ENCODE results near the gene SERPINA9.
"Not testable (repeated sequence)": the region's sequence is repeated elsewhere in the genome, so short reads cannot be mapped to it uniquely, and the experiment has no call there.

SERPINA9 gene

GRCh38 chr14:94476023-94476422 lies at the start of gene SERPINA9:
TSS of gene SERPINA9 (minus strand) at chr14:94476197. CDS start at chr14:94469840, 6,357 bp downstream.
- DNase-seq: no peak

GRCh38 chr14:94524093-94524492 lies 48.1 kb upstream of the SERPINA9 start:
- DNase-seq: no peak

- no peak for DNase-seq
Measured at GRCh38 chr14:94523265-94523664, 47.3 kb upstream of the SERPINA9 start.

- no peak for DNase-seq
Measured at GRCh38 chr14:94522115-94522724, 46.2 kb upstream of the SERPINA9 start.

GRCh38 chr14:94521375-94522114 lies 45.5 kb upstream of the SERPINA9 start:
- DNase-seq: no peak

- no peak for DNase-seq
Measured at GRCh38 chr14:94517641-94518257, 41.8 kb upstream of the SERPINA9 start.

- no peak for DNase-seq
Measured at GRCh38 chr14:94517248-94517640, 41.2 kb upstream of the SERPINA9 start.

GRCh38 chr14:94515856-94516255 lies 39.9 kb upstream of the SERPINA9 start:
- no peak for DNase-seq

GRCh38 chr14:94515426-94515825 lies 39.4 kb upstream of the SERPINA9 start:
- no peak for DNase-seq

- no peak for DNase-seq
Measured at GRCh38 chr14:94514351-94514750, 38.4 kb upstream of the SERPINA9 start.

- not testable (repeated sequence) for DNase-seq
Measured at GRCh38 chr14:94510481-94510880, 34.5 kb upstream of the SERPINA9 start.

- DNase-seq: no peak
Measured at GRCh38 chr14:94509356-94509755, 33.4 kb upstream of the SERPINA9 start, which contains the start of gene SERPINA12. TSS of gene SERPINA12 (minus strand) at chr14:94509469. CDS start at chr14:94498397, 11,072 bp downstream.

GRCh38 chr14:94505641-94506040 lies 29.6 kb upstream of the SERPINA9 start:
- no peak for DNase-seq

- DNase-seq: no peak
Measured at GRCh38 chr14:94505206-94505605, 29.2 kb upstream of the SERPINA9 start.

GRCh38 chr14:94501588-94502516 lies 25.9 kb upstream of the SERPINA9 start:
- DNase-seq: no peak

GRCh38 chr14:94500264-94500663 lies 24.3 kb upstream of the SERPINA9 start:
- no peak for DNase-seq

- no peak for DNase-seq
Measured at GRCh38 chr14:94499673-94500072, 23.7 kb upstream of the SERPINA9 start.

- DNase-seq: no peak
Measured at GRCh38 chr14:94498215-94498614, 22.2 kb upstream of the SERPINA9 start.

GRCh38 chr14:94494085-94494484 lies 18.1 kb upstream of the SERPINA9 start:
- DNase-seq: no peak

- DNase-seq: no peak
Measured at GRCh38 chr14:94491511-94491910, 15.5 kb upstream of the SERPINA9 start.

- no peak for DNase-seq
Measured at GRCh38 chr14:94489336-94489735, 13.3 kb upstream of the SERPINA9 start.

GRCh38 chr14:94486883-94487282 lies 10.9 kb upstream of the SERPINA9 start:
- no peak for DNase-seq
